Epithelial cell of esophagus (primary cell): ENCODE data around the gene WDPCP.

Experiments used
- DNase-seq: peaks from one replicate; pipeline ENCODE4 v3.0.0; 2010; ENCODE audit warnings: low read depth
- H3K4me3 ChIP-seq: 2 replicates; pipeline ENCODE4 v1.5.1; 2011; ENCODE audit warnings: mild to moderate bottlenecking, low read length, control low read depth
- TF ChIP-seq, protein P1 (sequence below): IDR thresholded peaks from 2 replicates; pipeline ENCODE4 v1.5.1; 2011; ENCODE audit warnings: low read depth, mild to moderate bottlenecking, low read length, control low read depth, inconsistent platforms; ENCODE audit not compliant: insufficient read depth; ENCODE audit errors: missing control alignments

The WDPCP gene

DNA sequence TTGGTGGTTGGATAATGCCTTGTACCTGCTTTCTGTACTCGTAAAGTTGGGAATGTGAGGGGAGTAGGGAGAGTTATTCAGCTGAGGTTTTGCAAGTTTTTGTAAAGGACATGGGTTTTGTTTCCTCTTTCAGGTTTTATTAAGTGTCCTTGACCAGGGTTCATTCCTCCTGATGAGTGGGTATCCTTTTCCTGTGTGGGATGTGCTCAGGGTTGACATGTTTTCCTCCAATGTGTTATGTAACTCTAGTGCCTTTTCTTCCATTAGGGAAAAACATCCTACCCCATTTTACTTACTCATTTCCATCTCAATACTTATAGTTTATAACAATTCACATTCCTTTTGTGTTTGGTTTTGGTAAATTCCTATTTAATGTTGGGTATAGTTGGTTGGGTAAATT lies 489.2 kb downstream of the WDPCP start:
- TF ChIP-seq, protein P1, sequence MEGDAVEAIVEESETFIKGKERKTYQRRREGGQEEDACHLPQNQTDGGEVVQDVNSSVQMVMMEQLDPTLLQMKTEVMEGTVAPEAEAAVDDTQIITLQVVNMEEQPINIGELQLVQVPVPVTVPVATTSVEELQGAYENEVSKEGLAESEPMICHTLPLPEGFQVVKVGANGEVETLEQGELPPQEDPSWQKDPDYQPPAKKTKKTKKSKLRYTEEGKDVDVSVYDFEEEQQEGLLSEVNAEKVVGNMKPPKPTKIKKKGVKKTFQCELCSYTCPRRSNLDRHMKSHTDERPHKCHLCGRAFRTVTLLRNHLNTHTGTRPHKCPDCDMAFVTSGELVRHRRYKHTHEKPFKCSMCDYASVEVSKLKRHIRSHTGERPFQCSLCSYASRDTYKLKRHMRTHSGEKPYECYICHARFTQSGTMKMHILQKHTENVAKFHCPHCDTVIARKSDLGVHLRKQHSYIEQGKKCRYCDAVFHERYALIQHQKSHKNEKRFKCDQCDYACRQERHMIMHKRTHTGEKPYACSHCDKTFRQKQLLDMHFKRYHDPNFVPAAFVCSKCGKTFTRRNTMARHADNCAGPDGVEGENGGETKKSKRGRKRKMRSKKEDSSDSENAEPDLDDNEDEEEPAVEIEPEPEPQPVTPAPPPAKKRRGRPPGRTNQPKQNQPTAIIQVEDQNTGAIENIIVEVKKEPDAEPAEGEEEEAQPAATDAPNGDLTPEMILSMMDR, result no peak
- DNase-seq, result no peak
- H3K4me3 ChIP-seq, result no peak overlapping the region

- H3K4me3 ChIP-seq, result no peak overlapping the region
- DNase-seq, result no peak
- TF ChIP-seq, protein P1, result no peak
These were observed 491.8 kb downstream of the WDPCP start for GRCh38 chr2:63096491-63096890.

GRCh38 chr2:63093502-63093901 lies 494.8 kb downstream of the WDPCP start:
- no peak overlapping the region for H3K4me3 ChIP-seq
- TF ChIP-seq, protein P1, result no peak
- DNase-seq, result no peak

- DNase-seq, result no peak
- H3K4me3 ChIP-seq, result no peak overlapping the region
- TF ChIP-seq, protein P1, result no peak
These were observed 495.4 kb downstream of the WDPCP start for GRCh38 chr2:63092857-63093256.

- no peak for DNase-seq
- TF ChIP-seq, protein P1, result no peak
These were observed 495.9 kb downstream of the WDPCP start for GRCh38 chr2:63092401-63092800.

GRCh38 chr2:63086687-63087086 lies 501.6 kb downstream of the WDPCP start:
- TF ChIP-seq, protein P1, result no peak
- H3K4me3 ChIP-seq, result no peak overlapping the region
- DNase-seq, result no peak

More at GRCh38 chr2:63092401-63092800, 495.9 kb downstream of the WDPCP start:
- H3K4me3 ChIP-seq, result no peak overlapping the region

DNA sequence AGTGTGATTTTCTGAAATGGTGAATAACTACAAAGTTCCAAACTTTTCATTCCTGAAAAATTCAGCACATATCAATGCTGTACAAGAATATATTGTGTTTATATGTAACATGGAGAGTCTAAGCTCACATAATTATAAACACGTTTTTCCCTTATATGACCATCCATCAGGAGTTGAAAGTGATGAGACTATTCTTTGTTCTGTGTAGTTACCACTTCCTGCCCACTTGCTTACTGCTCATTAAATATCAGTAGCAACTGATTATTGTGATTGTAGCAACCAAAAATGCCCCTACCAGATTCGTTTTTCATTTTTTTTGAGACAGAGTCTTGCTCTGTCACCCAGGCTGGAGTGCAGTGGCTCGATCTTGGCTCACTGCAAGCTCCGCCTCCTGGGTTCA lies 506.9 kb downstream of the WDPCP start:
- no peak for DNase-seq
- TF ChIP-seq, protein P1, result no peak
- H3K4me3 ChIP-seq, result no peak overlapping the region
